ENCODE data around the gene FGR.

FGR gene

DNA sequence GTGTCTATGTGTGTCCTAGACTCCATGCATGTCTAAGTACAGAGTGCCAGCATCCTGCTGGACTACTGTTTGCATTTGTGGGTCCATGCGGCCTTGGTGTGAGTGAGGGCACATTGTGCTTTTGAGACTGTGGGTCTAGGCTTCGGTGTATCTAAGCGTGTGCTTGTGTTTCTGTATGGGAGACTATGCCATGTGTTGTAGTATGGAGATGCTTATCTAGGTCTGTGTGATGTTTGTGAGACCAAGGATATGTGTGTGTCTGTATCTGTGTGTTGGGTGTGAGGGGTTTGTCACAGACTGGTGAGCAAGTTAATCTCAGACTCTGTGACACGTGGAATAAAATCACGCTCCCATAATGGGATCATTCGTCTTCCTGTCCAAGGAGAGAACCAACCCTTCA, 45.5 kb downstream of the FGR start:
- DNase-seq (ENCODE audit: low spot score): no peak

DNA sequence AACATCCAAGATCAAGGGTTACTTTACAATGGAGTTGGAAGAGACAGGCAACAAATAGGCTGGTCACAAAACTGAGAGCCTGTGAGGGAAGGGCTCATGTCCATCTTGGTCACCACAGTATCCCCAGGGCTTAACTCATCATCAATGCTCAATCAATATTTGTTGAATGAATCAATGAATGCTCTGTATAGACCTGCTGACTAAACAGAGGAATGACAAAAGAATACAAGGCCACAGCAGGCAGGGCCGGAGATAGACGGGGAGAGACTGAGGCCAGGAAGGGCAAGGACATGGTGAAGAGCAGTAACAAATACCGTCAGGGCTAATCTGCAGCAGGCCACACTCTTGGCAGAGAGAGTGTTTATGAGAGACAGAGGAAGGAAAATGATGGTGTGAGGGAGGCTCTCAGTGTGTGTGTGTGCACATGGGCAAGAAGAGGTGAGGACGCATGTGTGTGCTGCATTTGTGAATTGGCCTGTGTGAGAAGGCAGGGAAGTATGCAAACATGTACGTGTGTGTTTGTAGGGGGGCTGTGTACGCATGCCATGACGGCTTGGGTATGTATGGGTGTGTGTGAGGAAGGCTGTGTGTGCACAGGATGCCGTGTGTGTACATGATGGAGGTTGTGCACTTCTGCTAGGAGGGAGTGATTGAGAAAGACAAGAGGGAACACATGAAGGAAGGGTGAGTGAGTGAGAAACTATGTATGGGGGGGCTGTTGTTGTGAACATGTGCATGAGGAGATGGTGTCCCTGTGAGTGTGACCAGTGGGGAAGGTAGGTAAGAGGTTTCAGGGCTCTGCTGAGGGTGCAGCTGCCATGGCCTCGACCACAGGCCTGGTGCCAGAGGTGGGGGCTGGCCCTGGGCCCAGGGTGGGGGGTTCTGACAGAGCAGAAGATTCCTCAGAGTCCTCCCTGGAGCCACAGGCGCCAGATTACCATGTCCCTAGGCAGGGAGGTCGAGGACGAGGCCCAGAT, 46.4 kb downstream of the FGR start:
- no peak for DNase-seq (ENCODE audit: low spot score)

DNA sequence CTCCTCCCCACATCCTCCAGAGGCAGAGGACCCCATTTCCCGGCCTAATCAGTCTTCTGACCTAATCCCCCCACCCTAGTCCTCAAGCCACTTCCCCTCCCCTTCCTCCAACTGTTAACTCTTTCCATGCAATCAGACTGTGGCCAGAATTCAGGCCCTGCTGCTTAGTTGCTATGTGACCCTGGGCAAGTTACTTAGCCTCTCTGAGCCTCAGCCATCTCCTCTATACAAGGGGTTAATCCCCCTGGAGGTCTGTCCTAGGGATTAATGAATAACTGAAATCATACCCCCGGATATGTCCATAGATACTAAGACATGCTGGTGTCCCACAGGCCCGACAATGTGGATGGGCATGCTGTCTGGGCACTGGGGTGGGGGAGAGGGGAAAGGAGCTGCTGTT, 49.3 kb downstream of the FGR start:
- no peak for DNase-seq (ENCODE audit: low spot score)

DNA sequence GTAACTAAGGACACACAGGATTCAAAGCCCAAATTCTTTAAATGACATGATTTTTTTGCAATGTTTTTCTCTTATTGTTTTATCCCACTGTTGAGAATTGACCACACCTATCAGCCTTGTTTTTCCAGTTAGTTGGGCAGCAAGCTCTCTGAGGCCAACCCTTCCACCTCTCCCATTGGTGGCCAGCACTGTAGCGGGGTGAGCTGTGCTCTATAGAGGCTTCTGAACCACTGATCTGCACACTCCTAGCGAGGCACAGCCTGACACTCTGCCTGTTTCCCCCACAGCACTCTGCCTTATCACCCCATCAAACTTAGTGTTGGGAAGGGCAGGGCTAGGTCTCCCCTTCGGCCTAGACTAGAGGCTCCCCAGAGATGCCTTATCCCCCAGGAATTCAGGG, 50.5 kb downstream of the FGR start:
- no peak for DNase-seq (ENCODE audit: low spot score)

DNA sequence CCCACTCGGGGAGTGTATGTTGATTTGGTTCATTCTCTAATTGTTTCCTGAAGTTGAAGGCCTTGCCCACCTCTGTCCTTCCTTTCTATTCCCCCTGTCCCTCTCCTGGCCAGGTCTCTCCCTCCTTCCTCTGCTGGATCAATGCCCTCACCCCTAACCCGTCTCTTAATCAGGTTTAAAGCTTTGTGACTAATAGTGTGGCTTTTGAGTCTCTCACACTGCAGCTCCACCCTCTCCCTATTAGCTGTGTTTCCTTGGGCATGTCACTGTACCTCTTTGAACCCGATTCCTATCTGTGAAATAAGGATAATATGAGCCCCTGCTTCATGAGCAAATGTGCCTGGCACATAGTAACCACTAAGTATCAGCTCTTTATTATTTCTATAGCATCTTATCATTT, 51.5 kb downstream of the FGR start:
- DNase-seq (ENCODE audit: low spot score): no peak

DNA sequence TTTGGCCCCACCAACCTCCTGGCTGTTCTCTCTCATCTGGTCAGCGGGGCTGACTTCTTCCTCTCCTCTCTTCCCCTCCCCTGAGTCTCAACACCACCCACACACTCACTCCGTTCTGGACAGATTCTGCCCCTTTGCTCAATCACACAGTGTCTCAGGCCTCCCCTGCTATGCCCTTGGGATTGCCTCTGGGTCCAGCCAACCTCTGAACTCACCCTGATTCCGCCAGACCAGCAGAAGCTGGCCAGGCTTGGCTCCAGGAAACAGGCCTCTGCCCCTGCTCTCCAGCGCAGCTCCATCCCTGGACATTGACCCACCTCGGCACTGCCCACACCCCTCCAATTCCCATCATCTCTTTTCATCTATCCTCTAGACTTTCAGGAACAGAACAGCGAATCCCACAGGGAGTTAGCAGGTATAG, 53.2 kb downstream of the FGR start:
- DNase-seq (ENCODE audit: low spot score): no peak

DNA sequence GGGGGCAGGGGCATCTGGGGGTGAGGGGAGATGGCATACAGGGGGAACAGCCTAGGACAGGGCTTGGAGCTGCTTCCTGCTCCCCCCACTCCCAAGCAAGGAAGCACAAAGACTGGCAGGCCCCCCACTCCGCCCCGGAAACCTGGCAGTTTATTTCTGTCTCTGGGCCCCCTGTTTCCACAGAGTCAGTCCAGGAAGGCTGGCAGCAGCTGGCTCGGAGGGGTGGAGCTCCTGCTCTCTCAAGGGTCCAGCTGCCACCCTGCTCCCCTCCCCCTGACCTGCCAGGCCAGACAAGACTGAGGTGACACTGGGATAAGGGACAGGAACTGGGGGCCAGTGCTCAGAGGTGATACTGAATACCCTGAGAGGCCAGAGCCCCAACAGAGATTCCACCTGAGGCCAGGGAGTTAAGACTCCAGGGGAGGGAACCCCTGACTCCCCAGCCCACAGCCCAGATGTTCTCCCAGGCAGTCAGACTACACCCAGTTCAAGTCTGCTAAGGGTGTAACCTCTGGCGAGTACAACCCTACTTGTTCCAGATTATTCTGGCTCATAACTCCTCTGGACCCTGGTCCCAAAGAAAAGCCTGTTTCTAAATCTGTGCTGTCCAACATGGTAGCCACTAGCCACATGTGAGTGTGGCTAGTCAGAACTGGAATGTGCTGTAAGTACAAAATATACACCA, 57.3 kb downstream of the FGR start:
- no peak for DNase-seq (ENCODE audit: low spot score)

DNA sequence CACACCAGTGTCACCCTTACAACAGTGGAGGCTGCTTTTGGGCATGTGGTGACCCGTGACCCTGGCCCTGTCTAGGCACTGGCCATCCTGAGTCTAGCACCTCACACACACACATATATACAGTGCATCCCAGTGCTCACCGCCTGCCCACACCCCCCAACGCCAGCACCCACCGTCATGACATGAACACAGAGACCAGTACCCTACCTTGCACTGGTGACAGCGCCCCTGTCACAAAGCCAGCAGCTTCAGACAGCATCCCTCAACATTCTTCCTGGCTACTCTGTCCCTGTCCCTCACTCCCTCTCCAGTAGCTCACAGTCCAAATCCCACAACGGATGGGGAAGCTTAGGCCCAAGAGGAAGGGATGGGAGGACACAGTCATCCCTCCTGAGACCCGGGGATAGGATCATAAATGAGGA, 58.2 kb downstream of the FGR start:
- no peak for DNase-seq (ENCODE audit: low spot score)

DNA sequence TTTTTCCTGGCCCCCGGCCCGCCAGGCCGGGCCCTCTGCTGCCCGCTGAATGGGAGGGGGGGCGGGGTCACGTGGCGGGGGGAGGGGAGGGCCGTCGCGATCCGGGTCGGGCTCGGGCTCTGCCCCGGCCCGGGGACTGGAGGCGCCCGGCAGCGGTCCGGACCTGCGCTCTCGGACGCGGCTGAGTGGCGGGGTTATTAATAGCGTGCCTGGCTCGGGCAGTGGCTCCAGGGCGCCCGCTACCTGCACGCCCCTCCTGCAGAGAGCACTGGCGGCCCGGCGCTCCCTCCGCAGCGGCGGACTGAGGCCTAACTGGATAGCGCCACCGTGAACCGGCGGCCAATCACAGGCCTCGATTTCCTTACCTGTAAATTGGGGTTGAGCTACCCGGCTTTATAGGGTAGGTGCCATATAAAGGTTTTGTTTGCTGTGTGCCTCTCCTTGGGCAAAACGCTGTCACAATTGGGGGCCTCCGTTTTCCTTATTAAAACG, 59.1 kb downstream of the FGR start:
- peak; percentile 41 for DNase-seq (ENCODE audit: low spot score)

DNA sequence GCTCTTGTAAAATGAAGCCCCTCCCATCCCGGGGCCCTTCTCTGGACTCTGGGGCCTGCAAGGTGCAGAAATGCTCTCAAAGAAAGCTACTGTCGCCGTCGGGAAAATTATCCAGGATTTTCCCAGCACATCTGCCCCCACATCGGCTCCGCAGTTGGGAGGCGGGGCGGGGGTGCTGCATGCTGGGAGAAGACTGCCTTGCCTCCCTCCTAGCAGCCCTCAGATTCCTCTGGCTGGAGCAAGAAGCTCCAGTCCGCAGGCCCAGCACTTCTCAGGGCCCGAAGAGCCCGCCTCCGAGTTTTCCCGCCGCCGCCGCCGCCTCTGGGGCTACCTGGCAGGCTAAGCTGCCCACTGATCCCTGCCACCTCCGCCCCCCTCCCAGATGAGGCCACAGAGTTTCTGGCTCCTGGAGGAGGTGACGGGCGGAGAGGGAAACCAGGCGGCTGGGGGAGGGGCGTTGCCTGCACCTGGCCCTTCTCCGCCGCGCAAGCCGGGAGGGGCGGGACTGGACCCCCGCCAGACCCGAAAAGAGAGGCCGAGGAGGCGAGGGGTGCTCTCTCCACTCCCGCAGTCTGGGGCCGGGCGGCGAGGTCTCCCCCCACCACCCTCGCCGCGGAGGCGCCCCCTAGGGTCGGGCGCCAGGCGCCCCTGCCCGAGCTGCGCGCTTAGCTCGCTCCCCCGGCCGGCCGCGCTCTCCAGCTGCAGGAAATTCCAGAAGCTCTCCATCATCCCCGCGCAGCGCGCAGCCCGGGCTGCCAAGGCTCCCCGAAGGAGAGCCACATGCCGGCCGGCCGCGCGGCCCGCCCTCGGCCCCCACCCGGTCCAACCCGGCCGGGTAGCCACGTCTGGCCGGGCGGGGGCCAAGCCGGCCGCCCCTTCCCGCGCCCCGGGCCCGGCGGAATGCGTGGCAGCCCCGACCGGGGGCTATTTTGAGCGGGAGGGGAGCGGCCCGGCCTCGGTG, 59.8 kb downstream of the FGR start:
- peak; percentile 63 for DNase-seq (ENCODE audit: low spot score)

DNA sequence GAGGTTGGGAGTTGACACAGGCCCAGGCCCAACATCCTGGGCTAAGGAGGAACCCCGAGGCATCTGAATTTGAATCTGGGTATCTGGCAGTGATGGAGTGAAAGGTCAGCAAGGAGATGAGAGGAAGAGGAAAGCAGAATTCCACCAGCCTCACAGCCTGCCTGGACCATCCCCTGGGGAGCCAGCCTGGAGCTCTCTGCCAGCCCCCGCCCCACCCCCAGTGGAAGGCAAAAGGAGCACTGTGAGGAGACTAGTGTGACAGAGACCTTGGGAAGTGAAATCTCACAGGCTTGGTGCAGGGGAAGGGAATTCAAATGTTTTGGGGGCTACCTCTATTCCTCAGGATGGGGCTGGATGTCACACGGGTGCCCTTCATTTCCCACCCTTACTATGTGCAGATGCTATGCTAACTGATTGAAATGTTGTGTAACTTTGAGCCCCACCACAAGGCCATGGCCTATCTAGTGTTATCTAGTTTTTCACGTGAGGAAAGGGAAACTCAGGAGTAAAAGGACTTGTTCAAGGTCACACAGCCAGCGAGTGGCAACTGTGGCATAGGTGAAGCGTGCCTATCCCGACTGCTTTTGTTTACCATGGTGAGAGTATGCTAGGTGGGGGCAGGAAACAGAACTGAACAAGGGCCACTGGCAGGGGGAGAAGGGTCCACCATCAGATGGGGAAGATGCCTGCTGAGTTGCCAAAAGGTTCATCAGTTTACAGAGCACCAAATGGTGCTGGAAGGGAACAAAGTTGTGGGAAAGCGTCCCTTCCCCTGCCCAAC, 60.8 kb downstream of the FGR start:
- DNase-seq (ENCODE audit: low spot score): no peak

DNA sequence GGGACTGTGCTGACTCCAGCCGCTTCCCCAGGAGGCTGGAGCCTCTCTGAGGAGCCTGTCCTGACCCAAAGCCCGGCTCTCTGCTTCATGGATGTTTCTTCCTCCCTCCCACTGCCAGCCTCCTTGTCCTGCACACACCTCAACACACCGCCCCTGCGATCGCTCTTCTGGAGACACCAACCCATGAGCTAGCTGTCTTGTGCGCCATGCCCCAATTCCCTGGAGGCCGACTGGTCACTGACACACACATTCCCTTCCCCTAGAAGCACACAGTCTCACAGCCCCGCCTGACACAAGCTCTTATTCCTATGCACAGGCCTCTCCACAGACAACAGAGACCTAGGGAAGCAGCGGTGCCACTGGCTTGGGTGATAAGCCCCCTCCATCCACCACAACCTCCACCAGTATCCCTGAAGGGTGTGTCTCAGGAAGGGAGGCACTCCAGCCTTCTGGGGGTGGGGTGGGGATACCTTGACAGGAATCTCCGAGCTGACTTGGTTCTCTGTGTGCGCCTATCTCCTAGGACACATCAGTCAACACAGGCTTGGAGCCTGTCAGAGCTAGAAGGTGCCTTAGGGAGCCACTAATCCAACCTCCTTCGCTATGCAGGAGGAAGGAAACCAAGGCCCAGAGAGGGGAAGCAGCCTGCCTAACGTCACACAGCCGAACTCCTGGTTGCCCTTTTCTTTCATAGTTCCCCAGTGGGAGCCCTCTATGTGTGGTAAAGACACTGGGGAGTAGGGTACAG, 62.1 kb downstream of the FGR start:
- peak; percentile 68 for DNase-seq (ENCODE audit: low spot score)

DNA sequence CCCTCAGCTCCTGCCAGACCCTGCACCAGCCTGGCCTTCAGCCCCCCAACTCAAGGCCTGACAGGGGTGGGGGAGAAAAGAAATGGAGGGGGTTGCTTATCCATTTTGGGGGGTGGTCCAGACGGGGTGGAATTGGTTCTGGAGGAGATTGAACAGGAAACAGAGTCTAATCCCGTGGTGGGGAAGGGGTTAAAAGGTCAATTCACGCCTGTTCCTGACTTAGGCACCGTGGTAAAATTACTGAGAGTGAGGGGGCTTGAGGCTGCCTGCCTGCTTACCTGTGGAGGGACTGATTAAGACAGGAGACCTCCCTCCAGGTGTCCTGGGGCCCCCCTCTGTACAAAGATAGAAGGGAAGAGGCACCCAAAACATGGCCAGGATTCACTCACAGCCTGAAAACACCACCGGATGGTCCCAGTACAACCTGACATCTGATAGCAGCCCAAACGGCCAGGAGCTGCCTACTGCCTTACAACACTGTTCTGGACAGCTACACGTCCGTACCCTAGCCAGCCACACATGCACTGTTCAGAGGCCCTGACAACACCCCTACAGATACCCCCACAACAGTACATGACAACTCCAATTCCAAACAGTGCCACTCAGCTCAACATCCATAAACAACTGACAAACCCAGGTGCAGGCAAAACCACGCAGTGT, 62.8 kb downstream of the FGR start:
- no peak for DNase-seq (ENCODE audit: low spot score)

DNA sequence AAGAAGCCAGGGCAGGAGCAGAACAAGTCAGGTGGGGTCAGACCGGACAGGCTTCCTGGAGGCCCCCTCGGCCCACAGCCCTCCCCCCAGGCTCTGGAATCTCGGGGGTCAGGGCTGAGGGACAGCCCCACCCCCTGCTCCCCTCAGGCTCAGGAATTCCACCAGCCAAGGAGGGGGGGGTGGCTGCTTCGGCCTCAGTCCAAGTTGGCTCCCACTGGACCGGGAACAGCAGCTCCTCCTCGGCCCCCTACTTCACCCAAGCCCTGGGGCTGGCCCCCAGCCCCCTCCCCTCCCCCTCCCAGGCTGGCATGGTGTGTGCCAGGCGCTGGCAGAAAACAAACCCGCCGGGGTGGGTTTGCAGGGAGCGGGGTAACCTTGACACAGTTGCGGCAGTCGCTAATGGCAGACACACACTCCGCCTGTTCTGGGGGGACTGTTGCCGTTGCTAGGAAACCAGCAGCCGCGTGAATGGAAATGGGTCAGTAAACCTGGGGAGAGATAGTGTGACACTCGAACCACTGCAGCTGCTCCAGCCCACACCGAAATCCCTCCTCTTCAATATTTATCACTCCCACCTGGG, 63.5 kb downstream of the FGR start:
- no peak for DNase-seq (ENCODE audit: low spot score)

DNA sequence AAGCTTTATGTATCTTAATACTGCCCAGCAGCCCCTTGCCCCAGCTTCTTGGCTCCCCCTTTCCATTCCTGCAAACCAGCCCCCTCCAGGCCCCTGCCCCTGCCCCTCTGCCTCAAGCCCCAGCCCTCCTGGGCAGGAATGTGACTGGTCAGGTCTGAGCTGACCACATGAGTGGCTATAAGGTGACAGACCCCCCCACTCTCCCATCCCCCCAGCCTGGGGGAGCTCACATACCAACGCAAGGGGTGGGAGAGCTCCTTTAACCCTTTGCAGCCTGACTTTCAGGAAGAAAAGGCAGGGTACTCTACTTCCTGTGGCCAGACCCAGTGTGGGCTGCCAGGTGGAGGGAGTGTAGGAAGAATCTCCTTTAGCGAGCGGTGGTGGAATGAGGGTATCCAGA, 64.2 kb downstream of the FGR start:
- no peak for DNase-seq (ENCODE audit: low spot score)

DNA sequence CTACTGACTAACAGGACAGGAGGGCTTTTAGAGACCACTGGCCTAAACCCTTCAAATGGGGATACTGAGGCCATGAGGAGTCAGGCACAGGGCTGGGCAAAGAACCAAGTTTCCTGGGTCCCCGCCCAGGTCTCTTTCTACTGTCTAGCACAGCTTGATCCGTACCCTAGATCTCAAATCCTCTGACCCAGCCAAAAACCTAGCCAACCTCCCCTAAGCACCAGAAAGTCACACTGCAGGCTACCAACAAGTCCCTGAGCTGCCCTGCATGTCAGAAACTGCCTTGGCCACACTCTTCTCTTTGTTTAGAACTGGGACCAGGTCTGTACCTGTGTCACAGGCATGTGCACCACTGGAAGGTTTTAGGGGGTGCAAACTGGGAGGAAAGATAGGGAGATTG, 64.6 kb downstream of the FGR start:
- DNase-seq (ENCODE audit: low spot score): no peak

DNA sequence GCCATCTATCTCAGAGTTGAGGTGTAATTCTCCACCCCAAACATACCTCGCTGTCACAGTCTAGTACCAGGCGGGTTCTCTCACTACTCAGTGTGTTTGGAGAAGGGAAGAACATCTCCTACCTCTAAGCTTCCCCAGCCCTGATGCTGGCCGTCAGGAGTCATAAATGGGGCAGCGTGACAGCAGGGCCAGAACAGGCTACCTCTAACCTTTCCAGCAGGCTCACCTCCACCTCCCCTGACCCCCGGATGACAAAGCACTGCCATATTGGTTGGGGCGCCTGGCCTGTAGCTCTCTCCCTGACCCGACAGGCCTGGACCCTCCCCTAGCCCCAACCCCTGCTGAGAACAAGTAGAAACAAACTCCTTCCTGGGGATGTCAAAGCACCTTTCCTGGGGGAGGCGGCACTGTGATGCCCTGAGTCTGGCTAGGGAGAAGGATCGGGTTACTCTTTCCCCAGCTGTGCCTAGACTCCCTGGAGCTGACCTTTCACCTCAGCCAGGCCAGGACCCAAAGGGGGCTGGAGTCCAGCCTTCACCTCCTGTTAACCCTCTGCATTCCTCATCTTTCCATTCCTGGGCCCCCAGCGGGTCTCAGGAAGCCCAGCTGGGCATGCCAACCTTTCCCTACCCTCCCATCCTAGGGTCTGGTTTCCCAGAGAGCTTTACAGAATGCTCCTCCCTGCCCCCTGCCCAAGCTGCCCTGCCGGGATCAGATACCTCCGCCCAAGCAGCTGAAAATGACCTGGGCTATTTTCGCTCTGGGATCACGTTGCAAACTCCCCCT, 65.3 kb downstream of the FGR start:
- DNase-seq (ENCODE audit: low spot score): no peak

DNA sequence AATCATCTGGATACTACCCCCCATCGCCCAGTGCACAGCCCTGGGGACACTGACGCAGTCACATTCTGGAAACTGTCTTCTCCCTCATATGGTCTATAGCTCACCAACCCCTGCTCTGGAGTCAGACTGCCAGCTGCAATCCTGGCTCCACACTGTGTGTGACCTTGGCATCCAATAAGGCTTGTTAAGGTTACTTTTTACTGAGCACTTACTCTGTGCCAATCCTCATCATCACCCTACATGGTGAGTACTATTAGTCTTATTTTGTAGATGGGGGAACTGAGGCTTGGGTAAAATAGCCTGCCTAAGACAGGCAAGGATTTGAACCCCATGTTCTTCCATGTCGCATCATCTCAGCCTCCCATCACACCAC, 65.9 kb downstream of the FGR start:
- DNase-seq (ENCODE audit: low spot score): no peak
